SIG-M5 treated with dmso at 0.1 percent for 504 hours (cell line): ENCODE results near the gene TIE1.

Experiments
- DNase-seq: peaks from one replicate; lab custom pipeline; 2025; ENCODE audit not compliant: unreplicated experiment; lab: John Stamatoyannopoulos, UW

TIE1 gene

DNA sequence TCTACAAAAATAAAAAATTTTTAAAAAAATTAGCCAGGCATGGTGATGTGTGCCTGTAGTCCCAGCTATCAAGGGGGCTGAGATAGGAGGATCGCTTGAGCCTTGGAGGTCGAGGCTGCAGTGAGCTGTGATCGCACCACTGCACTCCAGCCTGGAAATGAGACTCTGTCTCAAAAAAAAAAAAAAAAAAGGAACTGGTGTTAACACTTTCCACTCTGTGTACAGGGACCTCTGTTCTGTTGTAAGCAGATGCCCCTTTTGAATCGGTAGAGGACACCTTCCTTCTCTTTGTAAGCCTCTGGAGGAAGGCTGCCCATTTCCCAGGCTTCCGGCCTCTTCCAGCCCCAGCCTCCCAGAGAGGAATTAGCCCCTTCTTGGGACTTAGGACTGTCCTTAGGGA lies 8.1 kb upstream of the TIE1 start:
- DNase-seq = no peak

DNA sequence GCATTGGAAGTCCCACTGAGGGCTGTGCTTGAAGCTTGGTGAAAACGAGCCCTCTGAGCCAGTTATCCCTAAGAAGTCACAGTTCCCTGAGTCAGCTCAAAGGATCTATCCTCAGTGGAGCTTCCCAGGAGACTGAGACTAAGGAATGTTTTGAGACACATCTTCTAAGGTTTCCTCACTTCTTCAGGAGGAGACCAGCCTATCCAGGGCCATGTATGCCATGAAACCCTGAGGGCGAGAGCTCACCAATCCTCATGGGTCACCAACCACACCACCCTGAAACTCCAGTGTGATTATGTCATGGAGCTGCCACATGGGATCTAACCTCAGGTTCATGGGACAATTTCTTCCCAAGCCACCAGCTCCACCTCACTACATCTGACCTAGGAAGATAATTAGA lies 7.6 kb upstream of the TIE1 start:
- DNase-seq = no peak

DNA sequence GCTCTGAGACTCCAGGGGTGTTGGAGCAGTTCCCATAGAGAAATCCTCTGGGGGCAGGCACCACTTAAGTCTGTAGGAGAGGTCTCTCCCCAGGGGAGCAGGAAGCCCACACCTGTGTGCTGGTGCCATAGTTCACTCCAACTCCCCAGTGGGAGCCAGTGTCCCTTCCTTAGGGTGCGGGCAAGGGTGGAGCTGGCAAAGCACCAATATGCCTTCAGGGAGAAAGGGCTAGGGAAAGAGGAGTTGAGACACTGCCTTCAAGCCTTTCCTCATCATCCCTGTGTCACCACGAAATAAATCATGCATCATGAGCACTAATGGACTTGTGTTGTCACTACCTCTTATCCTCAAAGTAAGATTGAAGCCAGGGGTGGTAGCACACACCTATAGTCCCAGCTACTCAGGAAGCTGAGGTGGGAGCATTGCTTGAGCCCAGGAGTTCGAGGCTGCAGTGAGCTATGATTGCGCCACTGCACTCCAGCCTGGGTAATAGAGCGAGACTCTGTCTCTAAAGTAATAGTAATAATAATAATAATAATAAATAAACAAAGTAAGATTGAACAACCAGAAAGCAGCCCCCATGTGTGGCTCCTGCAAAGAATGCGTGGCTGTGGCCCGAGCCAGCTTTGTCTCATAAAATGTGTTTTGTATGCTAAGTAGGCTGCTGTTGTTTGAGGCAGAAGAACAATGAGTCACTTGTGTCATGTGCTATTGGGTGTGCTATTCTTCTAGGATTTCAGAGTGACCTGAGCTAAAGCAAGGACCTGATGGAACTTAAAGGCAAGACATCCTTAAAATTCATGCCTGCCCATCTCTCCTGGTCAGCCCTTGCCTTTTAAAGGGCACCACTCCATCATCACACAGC lies 6.7 kb upstream of the TIE1 start:
- no peak for DNase-seq

DNA sequence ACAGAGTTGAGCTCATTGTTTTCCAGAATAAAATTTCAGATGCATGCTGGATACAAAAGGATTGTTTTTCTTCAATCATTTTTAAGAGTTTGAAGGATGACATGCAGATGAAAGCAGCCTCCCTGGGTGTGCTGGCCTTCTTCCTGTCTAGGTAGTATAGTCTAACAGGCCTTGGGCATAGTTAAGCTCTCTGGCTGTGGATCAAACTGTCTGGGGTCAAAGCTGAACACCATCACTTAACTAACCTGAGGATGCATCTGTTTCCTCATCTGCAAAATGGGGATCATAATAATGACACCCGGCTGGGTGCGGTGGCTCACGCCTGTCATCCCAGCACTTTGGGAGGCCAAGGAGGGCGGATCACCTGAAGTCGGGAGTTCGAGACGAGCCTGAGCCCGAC lies 6.0 kb upstream of the TIE1 start:
- no peak for DNase-seq

DNA sequence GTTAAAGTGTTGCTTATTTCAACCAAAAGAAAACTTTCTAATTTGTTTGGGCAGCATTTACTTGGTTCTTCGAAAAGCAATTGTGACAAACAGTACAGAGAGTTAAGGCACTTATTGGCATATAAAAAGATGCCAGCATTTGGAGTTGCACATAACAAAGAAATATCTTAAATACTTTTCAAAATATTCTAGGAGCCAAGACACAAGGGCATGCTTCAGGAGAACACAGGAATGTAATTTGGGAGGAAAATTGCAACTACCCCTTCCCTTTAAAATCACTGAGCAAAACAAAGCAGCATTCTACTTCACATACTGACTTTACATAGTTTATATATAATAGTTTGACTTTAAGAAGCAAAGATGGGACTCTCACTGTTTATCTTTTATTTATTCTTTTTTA lies 4.6 kb upstream of the TIE1 start:
- DNase-seq = no peak

DNA sequence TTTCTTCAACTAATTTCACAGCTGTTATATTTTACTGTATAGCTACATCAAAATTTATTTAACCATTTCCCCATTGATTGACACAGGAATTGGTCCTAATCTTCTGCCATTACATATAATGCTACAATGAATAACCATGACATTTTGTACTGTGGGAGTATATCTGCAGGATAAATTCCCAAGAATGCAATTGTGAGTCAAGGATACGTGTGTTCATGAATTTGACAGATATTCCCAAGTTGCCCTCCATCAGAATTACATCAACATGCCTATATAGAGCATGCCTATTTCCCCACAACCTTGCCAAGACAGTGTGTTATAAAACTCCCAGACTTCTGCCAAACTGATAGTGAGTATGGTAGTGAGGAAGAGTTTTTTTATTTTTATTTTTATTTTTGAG lies 2.7 kb upstream of the TIE1 start:
- DNase-seq = no peak

DNA sequence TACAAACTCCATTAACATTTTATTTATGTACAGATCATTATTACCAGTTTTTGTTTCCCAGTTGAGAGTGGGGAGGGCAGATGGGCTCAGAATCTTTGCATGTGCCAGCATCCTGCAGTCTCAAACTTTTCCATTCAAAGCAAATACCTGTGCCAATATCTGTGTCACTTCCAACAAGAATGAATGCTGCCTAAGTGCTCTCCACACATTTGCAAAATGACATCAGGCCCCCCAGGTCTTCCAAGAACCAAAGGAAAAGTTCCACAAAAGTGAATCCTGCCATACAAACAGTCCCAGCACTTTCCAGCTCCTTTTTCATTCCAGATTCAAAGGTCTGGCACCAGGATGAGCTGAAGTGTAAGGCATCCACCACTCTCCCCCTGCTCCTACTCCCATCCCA lies 1.7 kb upstream of the TIE1 start:
- DNase-seq = no peak

DNA sequence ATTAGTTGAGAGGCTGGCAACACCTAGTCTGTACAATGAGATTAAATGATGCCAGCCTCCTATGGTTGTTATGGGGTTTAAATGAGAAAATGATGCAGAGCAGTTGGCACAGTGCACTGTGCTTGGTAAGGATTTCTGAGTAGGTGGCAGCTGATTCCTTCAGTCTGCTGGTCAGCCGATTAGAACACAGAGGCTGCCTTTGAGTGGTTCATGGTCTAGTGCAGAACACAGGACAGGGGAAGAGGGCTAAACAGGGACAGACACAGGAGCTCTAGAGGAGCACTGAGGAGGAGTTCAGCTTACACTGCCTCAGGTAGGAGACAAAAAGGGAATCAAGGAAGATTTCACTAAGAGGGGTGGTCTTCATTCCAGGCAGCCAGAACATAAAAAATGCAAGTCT lies 1.4 kb downstream of the TIE1 start:
- DNase-seq = no peak

DNA sequence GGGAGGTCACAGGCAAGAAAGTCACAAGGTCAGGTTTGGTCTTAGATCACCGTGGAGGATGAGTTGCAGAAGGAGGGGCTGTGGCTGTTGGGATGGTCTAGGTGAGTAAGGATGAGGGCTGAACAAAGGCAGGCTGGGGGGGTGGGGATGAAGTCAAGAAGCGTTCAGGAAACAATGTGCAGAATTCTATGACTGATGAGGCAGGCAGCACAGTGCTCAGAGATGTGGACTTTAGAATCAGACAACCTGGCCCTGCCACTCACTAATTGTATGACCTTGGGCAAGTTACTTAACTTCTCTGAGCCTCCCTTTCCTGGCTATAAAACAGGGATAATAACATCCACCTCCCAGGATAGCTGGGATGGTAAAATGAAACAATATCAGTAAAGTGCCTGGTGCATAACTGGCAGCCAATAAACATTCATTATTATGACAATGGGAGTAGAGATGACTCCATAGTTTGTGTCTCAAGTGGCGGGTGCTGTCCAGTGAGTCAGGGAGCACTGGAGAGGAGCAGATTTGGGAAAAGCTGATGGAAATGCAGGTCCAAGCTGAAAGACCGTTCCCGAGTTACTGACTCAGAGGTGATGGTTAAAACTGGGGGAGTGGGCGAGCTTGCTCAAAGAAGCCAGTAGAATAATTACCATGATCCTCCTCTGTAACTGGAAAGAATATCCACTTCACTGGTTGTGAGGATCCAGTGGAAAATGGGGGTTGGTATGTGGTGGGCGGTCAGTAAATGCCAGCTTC lies 2.1 kb downstream of the TIE1 start:
- DNase-seq = no peak

DNA sequence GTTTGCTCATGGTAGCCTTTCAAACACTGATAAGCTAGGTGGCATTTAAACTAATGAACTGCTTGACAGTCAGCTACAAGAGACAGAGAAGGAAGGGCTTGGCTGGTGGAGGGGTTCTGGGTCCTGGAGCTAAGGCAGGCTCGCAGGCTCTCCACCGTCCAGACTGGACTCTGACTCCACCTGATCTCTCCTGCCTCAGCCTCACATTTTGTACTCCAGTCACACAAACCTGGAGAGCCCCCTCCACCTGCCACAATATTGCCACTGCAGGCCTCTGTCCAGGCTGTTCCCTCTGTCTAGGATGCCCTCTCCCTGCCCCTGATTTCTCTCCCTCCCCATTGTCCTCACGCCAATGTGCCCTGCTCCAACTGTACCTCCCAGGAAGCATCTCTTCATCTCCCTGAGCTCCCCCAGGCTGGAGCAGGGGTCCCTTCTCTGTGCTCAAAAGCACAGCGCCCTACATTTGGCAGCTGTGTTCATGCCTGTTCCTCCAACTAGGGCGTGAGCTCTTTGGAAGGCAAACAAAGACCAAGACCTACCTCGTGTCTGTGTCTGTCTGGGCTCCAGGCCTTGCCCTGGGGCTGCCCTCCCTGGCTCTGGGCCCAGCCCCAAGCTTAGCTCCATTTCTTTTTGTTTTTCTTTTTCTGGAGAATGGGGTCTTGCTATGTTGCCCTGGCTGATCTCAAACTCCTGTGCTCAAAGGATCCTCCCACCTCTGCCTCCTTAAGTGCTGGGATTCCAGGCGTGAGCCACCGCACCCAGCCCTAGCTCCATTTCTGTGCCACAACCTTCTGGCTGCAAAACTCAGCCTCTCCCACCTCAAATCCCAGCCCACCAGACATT lies 2.9 kb downstream of the TIE1 start:
- no peak for DNase-seq

DNA sequence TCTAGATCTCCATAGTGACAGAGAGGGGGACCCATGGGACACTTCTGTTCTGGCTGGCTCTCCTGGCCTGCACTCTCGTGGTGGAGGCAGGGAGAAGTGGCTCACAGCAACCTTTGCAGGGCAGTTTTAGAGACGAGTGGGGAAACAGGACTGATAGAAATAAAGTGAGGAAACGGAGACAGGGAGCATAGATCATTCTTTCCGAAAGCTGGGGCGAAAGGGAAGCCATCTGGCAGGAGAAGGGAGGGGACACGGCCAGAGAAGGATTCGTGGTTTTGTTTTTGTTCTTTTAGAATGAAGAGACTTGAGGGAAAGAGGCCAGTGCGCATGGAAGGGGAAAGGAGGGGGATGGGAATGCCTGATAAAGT lies 3.5 kb downstream of the TIE1 start:
- no peak for DNase-seq

DNA sequence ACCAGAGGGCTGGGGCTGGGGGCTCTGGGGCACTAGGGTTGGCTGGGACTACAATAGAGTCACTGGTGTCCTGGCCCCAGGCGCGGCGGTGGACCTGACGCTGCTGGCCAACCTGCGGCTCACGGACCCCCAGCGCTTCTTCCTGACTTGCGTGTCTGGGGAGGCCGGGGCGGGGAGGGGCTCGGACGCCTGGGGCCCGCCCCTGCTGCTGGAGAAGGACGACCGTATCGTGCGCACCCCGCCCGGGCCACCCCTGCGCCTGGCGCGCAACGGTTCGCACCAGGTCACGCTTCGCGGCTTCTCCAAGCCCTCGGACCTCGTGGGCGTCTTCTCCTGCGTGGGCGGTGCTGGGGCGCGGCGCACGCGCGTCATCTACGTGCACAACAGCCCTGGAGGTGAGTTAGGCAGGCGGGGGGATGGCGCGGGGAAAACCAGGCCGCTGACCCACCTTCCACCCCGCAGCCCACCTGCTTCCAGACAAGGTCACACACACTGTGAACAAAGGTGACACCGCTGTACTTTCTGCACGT lies 4.1 kb downstream of the TIE1 start:
- DNase-seq = no peak

DNA sequence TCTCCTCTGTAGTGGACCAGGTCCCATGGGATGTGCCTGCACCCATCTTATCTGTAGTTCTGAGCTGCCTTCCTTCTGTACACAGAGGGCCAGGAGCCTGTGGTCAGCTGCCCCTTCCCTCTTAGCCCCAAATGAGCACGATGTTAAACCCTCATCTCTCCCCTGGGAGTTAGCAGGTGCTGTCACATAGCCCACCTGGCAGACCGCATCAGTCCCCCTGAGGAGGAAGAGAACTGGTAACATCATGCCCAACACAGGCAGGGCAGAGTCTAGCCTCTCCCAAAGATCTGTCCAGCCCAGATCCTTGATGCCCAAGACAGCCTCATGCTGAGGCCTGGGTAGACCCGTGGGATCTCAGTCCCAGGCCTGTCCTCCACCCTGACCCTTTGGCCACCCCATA lies 4.7 kb downstream of the TIE1 start:
- DNase-seq = no peak

DNA sequence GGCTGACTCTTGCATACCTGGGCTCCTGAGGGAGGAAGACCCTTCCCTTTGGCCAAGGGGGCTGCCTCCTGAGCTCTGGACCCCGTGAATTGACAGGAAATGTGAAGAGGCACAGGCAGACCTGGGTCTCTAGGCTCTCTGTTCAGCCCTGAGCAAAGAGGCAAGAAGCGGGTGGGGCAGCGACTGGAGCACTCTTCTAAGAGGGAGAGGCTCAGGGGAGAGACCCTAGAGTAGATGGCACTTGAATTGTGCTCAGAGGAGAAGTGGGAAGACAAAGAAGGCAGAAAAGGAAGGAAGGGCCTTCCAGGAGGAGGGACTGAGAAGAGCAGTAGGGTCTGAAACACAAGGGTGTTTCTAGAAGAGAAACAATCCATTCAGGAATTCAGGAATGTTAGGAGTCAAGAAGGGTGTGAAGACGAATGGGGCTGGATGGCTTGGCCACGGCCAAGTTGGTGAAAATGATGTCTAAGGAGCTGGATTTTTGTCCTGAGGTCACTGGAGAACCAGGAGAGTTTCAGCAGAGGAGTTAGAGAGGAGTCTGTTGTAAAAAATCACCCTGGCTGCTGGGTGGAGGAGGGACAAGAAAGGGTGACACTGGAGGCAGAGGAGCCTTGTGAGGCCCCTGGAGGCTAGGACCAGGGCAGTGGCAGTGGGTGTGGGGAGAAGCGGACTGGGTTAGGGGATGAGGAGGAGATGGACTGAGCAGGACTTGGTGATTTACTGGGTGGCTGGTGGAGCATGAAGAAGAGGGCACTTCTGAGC lies 5.3 kb downstream of the TIE1 start:
- no peak for DNase-seq

DNA sequence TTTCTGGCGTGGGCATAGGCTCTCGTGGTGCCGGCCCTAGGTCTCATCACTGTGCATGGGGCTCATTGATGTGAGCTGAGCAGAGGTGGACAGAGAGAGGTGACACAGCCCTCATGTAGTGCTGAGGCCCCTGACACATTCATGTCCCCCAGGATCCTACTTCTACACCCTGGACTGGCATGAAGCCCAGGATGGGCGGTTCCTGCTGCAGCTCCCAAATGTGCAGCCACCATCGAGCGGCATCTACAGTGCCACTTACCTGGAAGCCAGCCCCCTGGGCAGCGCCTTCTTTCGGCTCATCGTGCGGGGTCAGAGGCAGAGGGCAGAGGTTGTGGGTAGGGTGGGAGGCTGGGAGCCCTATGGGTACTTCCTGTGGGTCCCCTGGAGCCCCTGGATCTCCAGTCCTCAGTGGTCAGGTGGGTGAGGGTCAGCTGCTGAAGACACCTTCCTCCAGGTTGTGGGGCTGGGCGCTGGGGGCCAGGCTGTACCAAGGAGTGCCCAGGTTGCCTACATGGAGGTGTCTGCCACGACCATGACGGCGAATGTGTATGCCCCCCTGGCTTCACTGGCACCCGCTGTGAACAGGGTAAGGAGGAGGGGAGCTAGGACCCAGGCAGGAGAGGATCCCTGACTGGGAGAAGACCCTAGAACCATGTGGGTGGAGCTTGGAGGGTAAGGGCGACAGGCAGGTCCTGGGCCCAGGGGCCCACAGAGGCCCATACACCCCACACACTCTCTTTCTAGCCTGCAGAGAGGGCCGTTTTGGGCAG lies 6.1 kb downstream of the TIE1 start:
- DNase-seq = no peak

DNA sequence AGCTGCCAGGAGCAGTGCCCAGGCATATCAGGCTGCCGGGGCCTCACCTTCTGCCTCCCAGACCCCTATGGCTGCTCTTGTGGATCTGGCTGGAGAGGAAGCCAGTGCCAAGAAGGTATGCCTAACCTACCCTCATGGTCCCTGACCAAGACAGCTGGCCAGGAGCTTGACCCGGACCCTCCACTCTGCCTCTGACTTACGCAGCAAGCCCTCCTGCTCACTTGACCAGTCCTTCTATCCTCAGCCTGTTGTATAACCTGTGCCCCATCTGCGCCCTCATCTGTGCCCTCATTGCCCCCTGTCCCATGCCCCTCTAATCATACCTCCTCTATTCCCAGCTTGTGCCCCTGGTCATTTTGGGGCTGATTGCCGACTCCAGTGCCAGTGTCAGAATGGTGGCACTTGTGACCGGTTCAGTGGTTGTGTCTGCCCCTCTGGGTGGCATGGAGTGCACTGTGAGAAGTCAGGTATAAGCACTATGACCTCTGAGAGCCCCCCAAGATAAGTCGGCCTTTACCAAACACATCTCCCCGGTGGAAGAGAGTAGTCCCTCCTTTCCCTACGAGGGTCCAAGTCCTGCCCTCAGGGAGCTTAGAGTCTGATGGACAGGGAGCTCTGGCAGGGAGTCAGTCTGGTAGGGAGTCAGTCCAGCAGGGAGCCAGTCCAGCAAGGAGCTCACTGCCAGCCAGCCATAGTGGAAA lies 6.8 kb downstream of the TIE1 start:
- no peak for DNase-seq

DNA sequence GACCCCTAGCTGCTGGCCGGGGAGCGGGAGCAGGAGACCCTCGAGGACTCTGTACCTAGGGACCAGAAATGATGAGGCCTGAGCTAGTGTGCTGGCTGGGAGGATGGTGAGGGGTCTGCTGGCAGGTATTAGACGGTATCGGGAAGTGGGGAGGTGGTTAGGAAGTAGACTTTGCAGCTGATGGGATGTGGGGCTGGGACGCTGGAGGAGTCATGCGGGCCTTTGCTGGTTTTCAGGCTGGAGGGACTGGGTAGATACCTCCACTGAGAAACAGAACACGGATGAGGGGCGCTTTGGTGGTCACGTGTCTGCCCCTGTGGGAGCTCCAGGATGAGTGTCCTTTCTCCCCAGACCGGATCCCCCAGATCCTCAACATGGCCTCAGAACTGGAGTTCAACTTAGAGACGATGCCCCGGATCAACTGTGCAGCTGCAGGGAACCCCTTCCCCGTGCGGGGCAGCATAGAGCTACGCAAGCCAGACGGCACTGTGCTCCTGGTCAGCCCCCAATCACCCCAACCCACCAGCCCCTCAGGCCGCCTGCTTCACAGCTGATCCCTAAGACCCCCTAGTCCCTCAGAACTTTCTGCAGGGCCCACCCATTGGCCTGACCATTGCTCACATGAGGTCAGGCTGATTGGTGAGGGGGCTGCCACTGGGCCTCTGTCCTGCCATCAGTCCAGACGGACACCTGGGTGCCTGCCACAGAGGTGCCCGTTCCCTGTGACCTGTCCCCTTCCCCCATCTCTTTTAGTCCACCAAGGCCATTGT lies 8.0 kb downstream of the TIE1 start:
- DNase-seq = no peak

DNA sequence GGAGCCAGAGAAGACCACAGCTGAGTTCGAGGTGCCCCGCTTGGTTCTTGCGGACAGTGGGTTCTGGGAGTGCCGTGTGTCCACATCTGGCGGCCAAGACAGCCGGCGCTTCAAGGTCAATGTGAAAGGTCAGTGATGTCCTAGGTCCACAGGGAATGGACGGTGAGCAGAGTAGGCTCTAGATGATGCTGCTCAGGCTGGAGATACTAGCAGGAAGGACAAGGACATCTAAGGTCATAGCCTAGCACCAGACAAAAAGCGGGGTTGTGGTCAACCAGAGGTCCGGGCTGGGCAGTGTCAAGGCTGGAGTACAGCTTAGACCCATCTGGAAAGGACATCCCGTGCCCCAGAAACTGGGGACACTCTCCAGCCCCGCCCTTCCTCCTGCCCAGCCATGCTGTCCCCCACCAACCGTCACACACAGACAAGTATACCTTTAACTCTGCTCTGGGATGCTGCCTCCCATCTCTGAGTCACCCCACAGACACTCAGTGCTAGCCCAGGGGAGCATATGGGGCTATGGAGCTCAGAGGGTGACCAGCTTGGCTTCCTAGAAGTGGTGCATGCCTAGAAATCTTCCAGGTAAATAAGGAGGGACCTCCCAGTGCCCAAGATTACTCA lies 8.7 kb downstream of the TIE1 start:
- no peak for DNase-seq
